Stimulated activated CD4-positive, alpha-beta T cell treated with anti-CD3 and anti-CD28 coated beads, TNF-alpha, amount 100 ng/mL, for 24 hours (primary cell): ENCODE results near the gene FYB2.
"Not testable (repeated sequence)": the region's sequence is repeated elsewhere in the genome, so short reads cannot be mapped to it uniquely, and the experiment has no call there.

Source experiments
- DNase-seq, 3 experiments: peaks; one replicate each; pipeline ENCODE4 v3.0.0-alpha.2; 2020; ENCODE audit warnings: low read depth in 3 of 3

Gene FYB2

DNA sequence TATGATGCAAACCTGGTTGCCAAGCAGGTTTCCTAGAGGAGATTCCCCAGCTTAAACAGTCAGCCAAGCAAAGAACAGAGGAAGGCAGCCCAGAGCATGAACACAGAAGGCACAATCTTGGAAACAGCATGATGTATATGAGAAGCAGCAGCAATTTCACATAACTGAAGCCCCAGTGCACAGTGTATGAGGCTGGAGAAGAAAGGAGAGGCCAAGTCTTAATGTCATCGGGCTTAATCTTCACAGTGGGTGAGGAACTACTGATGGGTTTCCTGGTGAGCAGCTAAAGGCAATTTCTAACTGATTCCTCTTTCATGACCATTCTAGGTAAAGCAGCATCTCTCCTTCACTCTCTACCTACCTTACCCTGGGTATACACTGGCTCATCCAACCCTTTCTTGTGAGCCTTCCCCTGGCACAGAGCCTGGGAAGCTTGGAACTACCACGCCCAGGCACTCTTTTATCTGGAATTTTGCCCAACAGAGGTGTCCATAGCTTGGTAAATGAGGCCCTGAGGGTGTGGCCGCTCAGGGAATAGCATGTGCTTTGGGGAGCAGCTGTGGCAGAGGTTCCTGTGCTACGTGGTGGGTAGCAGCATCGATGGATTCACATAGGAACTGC, 22.0 kb downstream of the FYB2 start:
- no peak for DNase-seq

DNA sequence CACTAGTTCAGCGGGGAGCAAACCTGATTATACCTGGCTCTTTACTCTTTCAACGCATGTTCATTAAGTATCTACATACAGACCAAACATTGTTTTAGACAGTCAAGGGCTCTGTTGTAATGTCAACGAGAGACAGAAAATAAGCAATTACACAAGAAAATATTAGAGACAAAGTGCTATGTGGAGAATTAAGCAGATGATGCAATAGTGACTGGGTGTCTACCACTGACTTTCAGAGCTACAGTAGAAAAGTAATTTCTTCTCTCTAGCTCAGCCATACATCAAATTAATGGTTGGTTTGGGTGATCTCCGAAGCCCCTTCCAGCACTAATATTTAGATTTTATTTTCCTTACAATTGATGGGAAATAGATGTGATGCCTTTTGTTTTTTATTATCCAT, 23.3 kb downstream of the FYB2 start:
- no peak for DNase-seq

DNA sequence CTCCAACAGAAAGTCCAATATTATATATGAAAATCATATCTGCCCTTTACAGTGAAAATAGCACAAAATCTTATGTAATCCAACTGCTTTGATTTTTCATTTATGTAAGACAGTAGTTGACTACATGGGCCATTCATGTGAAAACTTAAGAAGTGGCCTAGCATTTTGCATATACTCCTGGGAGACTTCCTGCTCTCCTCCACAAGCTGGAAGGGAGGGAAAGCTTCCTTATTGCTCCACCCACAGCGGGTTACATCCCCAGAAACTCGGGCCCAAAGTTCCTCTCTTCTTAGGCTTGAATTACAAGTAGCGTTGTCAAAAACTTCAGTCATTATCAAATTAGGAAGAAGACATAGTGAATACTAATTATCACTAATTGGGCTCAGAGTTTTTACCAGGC, 29.2 kb downstream of the FYB2 start:
- DNase-seq, result no peak

DNA sequence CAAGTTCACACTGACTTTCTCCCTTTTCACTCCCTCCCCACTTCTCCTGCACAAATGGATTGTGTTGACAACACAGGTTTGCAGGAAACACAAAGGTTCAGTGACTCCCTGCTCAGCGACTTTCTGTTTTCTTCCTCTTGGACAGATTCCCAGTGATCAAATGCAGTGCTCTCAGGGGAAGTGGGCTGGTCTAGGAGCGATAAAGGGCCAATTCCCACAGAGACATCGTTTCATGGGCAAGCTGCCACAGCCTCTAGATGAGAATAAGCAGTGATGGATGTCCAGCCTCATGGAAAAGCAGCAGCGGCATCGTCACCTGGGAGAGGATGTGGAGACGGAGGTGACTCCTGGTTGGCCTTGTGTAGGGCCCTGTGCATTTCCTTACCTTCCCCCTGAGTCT, 30.6 kb downstream of the FYB2 start:
- DNase-seq, result no peak

DNA sequence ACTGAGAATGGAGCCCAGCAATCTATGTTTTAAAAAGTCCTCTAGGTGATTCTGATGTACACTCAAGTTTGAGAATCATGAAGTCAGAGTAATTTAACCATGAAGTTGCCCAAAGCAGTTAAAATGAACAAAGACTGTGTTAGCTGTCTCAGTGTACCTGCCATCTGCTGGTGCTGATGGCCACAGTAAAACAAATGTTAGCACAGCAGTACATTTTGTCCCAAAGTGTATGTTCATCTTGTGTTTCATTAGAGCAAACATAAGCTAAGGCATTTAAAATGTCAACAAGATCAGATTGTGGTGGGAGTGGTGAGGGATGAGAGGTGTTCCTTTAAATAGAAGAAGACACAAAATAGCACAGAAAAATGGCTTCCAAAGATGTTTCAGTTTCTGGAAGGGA, 31.1 kb downstream of the FYB2 start:
- DNase-seq, result no peak

DNA sequence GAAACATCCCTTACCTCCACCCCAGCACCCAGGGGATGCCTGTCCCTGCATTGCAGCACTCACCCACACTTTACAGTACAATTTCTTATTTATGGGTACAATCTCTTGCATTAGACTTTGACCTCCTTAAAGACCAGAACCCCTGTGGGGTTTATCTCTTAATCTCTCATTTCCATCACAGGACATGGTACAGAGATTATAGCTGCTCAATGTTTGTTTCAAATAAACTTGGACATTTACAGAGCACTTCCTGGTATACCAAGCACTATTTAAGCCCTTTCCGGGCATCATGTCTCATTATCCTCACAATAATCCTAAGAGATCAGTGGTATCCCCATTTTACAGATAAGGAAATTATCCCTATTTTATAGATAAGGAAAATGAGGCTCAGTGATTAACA, 31.9 kb downstream of the FYB2 start:
- DNase-seq, result no peak

DNA sequence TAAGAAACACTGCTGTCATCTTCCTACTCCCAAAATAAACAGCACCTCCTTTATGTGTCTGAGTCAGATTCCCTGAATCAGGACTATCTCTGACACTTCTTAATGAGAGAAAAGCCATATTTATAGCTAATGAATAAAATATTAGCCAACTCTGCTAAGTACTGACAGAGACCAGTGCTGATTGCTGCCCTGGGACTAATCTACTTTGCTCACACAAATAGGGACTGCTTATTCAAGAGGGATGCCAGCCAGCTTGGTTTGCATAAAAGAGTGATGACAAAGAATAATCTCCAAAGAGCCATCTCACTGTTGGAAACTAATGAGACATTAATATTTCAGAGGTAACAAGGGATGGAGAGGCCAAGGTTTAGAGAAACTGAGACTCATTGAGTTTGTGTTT, 36.4 kb downstream of the FYB2 start:
- no peak for DNase-seq

DNA sequence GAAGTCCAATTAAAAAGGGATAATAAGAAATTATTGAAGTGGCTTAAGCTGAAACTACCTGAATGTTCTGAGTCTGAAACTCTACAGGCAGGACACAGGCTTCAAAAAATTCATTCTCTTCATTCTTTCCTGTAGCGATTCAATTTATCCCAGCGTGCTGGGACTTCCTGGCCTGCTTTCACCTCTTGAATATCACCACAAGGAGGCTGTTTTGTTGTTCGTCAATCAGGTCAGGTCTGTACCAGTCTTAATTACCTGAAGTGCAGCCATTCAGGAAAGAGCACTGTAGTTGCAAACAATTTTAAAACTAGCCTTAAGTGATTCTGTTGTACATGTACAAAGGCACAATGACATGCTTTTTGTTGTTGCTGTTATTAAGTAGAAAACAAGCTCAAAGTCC, 38.4 kb downstream of the FYB2 start:
- DNase-seq, result no peak

DNA sequence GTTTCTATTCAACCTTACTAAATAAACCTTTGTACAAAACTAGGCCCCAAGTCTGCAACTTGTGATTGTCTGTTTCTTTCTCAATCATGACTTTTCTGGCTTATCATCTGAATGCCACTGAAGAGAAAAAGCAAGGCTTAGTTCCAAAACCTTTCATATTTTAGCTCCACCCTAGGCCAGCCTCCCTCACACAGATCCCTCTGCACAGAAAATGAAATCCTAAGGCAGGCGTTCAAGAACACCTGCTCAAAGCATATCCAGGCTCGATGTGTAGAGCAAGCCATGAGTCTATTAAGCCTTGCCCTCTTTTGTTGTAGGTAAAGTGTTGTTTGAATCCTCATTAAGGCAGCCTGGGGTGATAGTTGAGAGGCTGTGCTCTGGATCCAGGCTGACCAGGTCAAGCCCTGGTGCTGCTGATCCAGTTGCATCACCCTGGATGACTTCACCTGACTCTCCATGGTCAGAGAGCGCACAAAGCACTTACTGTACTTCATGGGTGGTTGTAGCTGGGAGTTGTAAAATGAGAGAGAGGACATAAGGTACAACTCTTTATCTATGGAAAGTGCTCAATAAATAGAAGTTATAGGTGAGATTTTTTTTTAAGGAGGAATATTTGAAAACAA, 39.0 kb downstream of the FYB2 start:
- DNase-seq, result no peak

DNA sequence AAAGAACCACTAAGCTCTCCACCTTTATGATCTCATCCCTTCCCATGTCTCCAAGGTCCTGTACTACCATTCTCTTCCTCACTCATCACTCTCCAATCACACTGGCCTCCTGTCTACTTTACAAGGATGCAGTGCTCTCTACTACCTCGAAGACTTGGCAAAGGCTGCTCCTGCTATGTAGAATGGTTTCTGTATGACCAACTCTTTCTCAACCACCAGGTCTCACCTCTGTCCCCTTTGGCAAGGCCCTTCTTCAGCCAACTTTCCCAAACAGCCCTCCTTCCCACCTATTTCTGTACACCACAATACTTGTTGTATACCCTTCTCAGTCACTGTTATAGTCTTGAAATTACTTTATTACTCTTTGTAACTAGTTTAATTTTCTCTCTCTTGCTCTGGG, 41.2 kb downstream of the FYB2 start:
- DNase-seq, result no peak

DNA sequence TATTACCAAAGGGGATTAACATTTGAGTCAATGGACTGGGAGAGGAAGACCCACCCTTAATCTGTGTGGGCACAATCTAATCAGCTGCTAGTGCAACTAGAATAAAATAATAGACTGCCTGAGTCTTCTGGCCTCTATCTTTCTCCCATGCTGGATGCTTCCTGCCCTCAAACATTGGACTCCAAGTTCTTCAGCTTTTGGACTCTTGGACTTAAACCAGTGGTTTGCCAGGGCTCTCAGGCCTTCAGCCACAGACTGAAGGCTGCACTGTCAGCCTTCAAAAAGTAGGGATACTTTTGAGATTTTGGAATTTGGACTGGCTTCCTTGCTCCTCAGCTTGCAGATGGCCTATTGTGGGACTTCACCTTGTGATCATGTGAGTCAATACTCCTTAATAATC, 44.5 kb downstream of the FYB2 start:
- DNase-seq, result not testable (repeated sequence)

DNA sequence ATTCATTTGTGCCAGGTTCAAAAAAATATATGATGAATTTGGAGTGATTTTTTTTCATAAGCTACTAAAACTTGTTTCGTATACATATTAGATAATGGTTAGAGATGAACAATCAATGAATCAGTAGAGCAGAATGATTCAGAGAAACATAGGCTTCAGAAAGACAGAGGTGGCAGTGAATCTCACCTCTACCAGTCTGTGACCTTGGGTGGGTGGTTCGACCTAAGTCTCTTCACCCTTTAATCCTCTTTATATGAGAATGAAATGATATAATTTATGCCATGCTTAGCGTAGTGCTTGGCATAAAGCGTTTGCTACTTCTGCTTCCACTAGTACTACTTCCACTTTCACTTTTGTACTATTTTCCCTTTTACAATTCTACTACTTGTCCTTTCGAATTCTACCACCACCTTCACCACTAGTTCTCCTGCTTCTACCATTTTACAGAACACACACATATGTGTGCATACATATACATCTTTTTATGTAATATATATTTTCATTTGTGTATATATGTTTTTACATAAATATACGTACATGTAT, 45.1 kb downstream of the FYB2 start:
- no peak for DNase-seq

DNA sequence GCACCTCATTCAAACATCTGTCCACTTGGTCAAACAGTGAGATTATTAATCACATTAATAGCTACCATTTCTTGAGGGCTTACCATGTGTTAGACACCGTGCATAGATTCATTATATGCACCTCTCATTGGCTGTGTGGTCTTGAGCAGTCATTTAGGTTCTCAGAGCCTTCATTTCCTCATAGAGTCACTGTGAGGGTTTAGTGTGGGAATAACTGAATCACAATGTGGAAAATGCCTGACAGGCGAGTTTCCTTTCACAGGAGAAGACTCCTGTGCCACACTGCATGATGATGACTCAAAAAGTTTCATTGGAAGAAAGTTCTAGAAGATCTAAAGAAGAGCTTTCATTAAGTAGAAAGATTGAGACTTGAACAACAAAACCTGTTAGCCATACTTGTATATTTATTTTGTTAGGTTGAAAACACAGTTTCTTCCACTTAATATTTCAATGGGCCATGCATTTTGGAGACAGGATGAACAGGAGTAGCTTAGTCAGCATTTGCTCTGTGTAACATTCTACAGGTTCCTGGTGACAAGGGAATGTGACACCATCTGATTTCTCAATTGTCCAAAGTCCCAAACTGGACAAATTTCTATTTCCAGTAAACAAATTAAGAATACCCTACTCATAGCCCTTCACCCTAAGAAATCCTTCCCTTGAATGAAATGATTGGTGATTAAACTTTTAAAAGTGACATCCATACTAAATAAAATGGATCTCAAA, 45.7 kb downstream of the FYB2 start:
- no peak for DNase-seq

DNA sequence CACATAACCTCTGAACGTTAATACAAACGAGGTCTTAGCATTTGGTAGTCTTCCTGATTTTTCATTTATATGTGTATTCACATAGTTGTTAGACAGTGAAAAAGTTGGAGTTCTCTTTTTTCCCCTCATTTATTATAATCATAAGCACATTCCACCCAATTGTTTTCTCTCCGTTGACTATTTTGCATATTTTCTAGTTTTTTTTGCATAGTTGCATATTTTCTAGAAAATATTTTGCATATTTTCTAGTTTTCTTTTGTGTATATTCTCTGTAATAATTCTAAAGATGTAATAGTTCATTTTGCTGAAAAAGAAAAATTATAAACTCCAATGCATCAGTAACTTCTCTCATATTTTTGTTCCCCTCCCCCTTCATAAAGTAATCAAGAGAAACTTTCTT, 47.5 kb downstream of the FYB2 start:
- no peak for DNase-seq

DNA sequence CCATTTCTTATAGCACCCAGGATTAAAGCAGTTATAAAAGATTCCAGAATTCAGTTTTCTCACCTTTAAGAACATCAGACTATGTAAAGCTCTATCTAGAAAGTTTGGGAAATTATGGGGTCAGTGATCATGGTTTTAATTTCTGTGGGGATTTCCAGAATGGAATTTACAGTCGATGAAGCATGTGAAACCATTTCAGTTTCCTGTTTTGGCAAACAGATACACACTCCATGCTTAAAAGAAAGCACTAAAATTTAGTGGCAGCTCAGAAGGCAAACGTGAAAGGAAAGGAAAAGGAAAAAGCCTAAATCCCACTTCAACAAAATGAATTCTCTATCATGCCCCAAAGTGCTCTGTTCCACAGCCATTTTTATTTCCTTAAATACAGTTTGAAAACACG, 60.4 kb downstream of the FYB2 start:
- no peak for DNase-seq

DNA sequence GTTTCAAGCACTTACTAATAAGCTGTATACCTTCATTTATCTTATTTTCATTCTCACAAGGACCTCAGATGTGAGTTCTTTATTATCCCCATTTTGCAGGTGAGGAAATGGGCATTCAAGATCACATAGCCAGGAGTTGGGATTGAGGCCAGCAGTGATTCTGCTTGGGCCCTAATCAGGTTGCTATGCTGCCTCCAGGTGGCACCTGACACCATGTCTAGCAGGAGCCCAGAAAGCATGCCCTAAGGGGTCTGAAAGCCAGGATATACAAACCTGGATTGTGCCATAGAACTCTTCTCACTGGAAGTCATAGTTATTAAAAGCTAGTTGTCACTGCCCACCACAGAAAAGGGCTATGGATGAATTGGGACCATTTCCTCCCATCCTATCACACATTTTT, 61.1 kb downstream of the FYB2 start:
- no peak for DNase-seq

DNA sequence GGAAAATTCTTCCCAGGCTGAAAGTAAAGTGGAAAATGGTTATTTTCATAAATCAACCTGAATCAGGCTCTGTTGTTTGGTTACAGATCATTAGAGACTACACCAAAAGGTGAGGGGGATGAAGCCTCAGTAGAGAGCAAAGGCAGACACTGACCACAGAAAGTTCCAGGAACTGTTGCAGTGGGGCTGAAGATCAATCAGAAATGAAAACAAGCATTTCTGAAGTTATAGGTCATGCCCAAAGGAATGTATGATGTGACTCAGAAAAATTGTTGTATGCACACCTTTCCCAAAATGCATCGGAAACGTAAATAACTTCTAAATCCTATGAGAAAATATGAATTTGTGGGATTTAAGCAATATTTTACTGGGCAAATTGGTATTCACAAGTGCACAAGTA, 63.3 kb downstream of the FYB2 start:
- no peak for DNase-seq

DNA sequence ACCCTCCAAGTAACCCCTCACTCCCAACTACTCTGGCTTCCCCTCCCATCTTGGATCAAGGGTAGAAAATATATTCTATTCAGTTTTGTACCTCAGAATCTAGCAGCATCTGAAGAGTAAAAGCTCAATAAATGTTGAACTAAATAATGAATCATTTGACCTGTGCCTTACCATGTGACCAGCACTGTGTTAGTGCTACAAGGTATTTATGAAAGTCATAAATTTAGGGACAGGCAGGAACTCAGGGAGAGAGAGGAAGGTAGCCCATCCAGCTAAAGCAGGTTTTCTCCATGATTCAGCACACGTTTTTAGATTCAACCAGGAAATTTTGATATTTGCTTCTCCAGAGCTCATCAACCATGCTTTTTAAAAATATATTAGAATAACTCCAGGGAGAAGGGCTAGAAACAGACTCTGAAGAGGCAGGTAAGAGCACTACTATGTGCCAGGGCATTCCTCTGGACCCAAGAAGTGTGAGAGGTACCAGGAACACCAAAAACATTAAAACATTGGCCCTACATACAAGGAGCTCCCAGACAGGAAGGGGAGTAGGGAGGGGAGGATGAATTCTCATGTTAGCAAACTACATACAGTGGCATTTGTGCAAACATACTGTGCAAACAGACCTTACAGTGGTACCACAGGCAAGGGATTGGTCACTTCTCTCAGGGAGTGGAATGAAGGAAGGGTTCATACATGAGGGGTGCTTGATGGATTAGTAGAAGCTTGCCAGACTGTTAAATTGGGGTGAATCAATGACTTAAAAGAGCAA, 64.3 kb downstream of the FYB2 start:
- no peak for DNase-seq

DNA sequence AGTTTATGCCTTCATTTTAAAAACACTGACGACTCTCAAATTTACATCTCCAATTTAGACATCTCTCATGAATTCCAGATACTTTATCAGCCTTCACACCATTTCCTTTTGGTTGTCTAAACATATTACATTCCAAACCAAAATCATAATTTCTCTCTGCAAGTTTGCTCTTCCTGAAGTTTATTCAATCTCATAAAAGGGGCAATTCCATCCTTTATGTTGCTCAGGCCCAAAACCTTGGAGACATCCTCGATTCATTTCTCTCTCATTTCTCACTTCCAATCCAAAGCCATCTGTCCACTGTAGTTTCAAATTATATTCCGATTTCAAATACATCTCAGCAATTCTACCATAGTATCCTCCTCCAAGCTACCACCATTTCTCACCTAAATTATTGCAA, 74.0 kb downstream of the FYB2 start:
- no peak for DNase-seq

DNA sequence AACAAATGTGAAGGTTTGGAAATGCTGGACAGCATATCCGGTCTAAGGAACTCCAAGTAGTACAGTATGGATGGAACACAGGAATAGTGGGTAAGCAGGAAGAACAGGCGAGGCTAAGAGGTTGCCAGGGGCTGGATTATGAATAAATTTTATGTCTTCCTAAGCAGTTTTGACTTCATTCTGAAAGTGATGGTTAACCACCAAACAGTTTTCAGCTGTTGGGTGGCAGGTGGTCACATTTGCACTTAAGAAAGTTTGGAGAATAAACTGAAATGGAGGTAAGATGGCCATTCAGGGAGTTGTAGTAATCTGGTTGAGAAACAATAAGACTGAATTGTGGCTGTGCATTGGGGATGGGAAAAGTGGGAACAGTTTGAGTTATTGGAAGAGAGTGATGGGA, 90.2 kb downstream of the FYB2 start:
- DNase-seq, result no peak

DNA sequence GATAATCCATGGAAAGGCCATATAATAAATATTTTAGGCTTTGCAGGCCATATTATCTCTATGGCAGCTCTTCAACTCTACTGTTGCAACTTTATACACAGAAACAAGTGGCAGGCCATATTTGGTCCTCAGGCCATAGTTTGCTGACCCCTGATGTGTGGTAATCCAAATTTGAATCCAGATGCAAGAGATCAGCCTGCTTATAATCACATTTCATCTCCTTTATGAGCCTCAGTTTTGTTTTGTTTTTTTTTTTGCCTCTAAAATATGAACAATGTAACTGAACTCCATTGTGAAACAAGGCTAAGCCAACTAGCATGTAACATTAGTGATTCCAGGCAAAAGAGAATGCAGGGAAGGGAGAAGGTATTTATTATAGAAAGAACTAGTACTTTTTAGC, 92.5 kb downstream of the FYB2 start:
- DNase-seq, result no peak

DNA sequence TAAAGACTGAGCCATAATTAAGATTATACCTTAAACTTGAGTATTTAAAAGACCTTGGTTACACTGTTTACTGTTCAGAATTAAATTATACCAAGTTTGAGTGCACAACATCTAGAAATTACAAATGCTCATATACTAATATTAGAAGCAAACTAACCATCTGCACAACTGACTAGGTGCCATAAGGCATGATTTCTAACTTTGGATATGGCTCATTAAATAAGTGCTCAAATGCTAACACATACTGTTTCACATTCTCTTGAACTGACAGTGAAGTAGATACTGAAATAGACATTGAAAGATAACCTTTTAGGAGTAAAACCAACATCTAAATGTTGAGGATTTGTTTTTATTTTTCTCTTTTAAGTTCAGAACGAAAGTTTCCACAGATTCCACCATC, 100.0 kb downstream of the FYB2 start:
- DNase-seq, result no peak
